Subcutaneous adipose tissue (tissue), 4 donors: Measurements from ENCODE around the gene FICD. TPM values are rescaled to one million over a fixed set of nuclear protein-coding genes. Genes with fewer than 3 reads are reported as not detected.

Experiments
- CTCF ChIP-seq: fragments of 450-650 bp; IDR thresholded peaks from one replicate; pipeline ENCODE4 v1.5.1; 2016; ENCODE audit warnings: low read depth, mild to moderate bottlenecking, control low read depth, antibody characterized with exemption, moderate library complexity
- total RNA-seq, 4 donors: library from RNA; depleted of rRNA; stranded (reverse); fragments of >200 nt; gene quantifications; one replicate each; pipeline ENCODE4 v1.1.0, GENCODE V29; 2016

Gene FICD
- total RNA-seq, 4 donors from 2014 or later = 4.9 to 9.9 (median 7.4) TPM

DNA sequence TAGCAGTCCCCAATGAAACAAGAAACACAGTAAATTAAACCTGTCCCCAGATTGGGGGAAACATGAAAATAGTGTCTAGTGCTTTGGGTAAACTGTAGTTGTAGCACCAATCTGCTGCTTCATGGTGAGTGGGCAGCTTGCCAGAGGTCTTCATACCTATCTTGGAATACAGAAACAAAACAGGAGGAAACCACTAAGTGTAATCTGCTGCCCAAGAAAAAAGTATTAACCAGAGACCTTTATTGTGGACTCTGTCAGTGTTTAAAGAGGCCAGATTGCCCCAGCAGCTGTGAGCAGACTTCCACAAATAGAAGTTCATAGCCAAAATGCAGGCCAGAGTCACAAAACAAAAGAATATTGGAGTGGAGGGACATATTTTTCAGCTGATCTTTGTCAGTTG, 49.6 kb downstream of the FICD start:
- TF ChIP-seq CTCF = no peak

GRCh38 chr12:108565146-108565545, 50.1 kb downstream of the FICD start:
- no peak for TF ChIP-seq CTCF

DNA sequence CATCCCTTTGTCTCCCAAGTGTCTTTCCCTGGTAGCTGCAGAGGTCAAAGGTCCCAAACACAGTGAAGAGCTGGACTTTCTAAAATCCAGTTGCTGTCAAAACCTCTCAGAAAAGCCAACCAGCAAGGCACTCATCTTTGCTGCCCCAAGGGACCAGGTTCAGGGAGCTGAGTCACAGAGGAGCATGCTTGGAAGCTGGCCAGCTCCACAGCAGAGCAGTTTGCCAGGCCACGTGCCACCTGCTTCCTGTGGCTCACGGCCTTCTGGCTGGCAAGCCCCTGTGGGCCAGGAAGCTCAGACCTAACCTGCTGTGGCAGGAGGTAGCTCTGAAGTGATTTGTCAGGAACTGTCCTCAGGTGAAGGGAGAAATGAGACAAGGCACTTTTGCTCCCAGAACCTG, 50.9 kb downstream of the FICD start:
- no peak for TF ChIP-seq CTCF

DNA sequence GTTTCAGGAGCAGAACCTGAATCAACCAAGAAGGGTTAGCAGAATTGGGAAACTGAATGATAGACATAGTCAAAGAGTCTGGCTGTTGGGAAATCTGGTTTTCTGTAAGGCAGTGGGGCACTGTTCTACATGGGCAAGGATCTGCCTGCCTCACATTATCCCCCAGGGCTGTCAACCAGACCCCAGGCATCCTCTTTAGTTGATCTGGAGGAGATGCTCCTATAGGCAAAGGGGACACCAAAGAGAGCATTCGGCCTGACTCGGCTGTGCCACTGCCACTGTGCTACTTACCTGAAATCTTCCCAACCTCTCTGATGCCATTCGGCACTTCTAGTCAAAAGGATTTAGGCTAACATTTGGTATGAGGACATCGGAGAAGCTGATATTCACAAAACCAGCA, 51.4 kb downstream of the FICD start:
- no peak for TF ChIP-seq CTCF

DNA sequence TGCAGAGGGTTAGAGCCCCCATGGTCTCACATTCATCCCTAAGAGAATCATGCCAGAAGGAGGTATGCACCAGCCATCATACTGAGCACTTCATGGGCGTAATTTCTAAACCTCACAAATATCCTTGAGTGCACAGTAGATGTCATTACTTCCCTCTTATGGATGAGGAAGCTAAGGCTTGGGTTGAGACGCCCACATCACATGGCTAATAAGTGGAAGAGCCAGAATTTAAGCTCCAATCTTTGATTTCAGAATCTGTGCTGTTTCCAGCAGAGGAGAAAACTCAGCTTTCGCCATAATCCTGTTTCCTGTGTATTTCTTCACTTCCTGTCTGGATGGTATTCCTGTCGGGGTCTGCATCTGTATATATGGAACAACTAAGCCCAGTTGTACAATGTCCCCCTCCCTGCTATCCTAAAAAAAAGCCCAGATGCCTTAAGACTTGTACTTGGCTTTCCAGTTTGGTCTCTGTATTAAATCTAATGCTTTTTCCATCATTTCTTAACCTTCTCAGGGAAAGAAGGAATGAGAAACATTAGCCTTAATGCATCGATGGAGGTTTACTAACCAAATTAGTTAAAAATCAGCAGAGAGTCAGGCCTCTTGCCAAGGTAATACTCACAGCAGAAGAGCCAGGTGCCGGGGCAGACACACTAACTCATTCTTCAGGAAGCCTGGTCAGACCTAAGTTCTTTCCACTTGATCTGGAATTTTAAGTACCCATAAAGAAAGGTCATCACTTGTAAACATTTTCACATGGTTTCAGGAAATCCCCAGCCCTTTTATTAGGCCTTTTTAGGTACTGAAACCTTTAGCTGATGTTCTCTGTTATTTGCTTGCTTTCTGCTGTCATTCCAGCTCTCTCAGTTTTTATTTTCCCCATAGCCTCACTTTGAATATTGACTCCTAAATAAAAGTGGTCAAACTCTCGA, 52.6 kb downstream of the FICD start:
- no peak for TF ChIP-seq CTCF

GRCh38 chr12:108568338-108569154, 53.5 kb downstream of the FICD start:
- no peak for TF ChIP-seq CTCF

Other genes with a start within 250 kb of the FICD start
- 10 to 100 TPM; 12.4 to 34.6 (median 30.3) TPM for gene CMKLR1, start 176.0 kb upstream of the FICD start, total RNA-seq
- 10 to 100 TPM; 35.0 to 52.6 (median 36.5) TPM for gene SART3, start 45.9 kb downstream of the FICD start, total RNA-seq
- 100 to 1,000 TPM; 189 to 297 (median 212) TPM for gene ISCU, start 47.3 kb downstream of the FICD start, total RNA-seq
- 10 to 100 TPM in 2 of 4 donors, 1 to 10 TPM in 2; 7.8 to 20.5 (median 12.1) TPM for gene TMEM119, start 82.8 kb downstream of the FICD start, total RNA-seq
- gene SELPLG, start 118.6 kb downstream of the FICD start, total RNA-seq = 10 to 100 TPM in 3 of 4 donors, 1 to 10 TPM in 1; 4.3 to 28.0 (median 15.4) TPM
- gene CORO1C, start 216.2 kb downstream of the FICD start, total RNA-seq = 100 to 1,000 TPM; 151 to 320 (median 199) TPM